Stimulated activated CD8-positive, alpha-beta memory T cell treated with anti-CD3 and anti-CD28 coated beads, Interleukin-7, amount 100 ng/mL, for 4 hours (primary cell): Measurements from ENCODE around the gene STK10.

Experiments used
- DNase-seq, 2 donors: peaks; one replicate each; pipeline ENCODE4 v3.0.0-alpha.2; 2020; ENCODE audit warnings: low read depth in 2 of 2

Gene STK10

GRCh38 chr5:172189693-172190296 is 1.8 kb upstream of the STK10 start:
- DNase-seq, result no peak

GRCh38 chr5:172188893-172189692 is 1.1 kb upstream of the STK10 start:
- no peak for DNase-seq

GRCh38 chr5:172187118-172188032 is 649 bp downstream of the STK10 start:
- DNase-seq, result peak; percentile 55 to 62

DNA sequence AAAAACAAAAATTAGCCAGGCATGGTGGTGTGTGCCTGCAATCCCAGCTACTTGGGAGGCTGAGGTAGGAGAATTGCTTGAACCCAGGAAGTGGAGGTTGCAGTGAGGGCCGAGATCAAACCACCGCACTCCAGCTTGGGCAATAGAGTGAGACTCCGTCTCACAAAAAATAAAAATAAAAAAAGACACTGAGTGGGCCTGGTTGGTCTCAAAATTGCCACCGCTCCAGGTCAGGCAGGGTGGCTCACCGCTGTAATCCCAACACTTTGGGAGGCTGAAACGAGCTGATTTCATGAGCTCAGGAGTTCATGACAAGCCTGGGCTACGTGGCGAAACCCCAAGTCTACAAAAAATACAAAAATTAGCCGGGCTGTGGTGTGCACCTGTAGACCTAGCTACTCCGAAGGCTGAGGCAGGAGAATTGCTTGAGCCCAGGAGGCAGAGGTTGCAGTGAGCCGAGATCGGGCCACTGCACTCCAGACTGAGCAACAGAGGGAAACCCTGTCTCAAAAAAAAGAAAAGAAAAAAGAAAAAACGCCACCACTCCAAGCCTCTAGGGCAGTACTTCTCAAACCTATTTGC is 1.8 kb downstream of the STK10 start:
- DNase-seq, result no peak

GRCh38 chr5:172185096-172185461 is 2.9 kb downstream of the STK10 start:
- DNase-seq, result no peak

GRCh38 chr5:172183881-172184280 is 4.1 kb downstream of the STK10 start:
- DNase-seq, result no peak

DNA sequence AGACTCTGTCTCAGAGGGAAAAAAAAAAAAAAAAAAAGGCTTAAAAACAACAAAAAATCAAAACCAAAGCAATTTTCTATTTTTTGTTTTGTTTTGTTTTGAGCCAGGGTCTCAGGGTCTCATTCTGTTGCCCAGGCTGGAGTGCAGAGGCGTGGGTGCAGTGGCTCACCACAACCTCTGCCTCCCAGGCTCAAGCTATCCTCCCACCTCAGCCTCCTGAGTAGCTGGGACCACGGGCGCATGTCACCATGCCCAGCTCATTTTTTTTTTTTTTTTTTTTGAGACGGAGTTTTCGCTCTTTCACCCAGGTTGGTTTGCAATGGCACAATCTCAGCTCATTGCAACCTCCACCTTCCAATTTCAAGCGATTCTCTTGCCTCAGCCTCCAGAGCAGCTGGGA is 5.7 kb downstream of the STK10 start:
- no peak for DNase-seq

GRCh38 chr5:172180936-172181335 is 7.1 kb downstream of the STK10 start:
- no peak for DNase-seq

DNA sequence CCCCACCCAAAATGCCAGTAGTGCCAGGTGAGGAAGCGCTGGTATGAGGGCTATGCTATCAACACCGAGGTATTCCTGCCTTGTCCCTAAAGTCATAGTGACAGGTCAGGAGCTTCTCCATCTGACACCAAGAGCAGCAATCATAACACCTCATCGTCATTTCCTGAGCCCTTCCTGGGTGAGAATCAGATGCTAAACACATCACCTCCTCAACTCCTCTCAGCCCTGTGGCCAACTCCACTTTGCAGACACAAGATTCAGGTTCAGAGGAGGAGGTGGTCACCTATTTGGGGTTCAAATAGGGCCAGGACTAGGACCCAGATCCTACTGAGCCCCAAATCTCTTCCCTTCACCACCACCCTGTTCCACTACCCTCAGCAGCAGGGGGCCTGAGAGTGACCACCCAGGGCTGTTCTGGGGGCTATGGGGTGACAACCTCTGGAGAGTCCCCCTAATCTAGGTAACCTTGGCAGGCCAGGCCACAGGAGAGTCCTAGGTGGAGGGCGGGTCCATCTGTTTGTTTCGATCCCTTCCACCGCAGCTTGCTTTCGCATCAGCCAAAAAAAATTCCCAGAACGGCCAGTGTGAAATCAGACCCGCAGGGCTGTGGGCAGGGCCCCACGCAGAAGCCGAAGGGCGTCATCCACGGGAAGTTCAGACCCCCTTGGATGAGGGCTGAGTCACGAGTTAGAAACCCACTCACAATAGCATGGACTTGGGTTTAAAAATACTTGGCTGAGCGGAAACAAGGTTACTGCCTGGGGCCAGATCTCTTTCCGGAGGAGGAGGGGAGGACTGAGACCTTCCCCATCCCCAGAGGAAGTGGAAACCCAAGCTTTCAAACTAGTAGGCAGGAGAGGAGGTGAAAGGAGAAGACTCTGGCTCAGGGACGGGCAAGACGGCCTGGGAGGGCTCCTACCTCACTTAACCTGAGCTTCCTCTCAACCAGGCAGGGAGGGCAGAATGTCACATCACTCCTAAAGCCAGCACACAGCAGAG is 8.7 kb downstream of the STK10 start:
- DNase-seq, result peak in 1 of 2 donors; percentile 24

- DNase-seq, result peak in 1 of 2 donors; percentile 31
Observed at GRCh38 chr5:172178301-172178987, 9.6 kb downstream of the STK10 start.

GRCh38 chr5:172177176-172177575 is 10.8 kb downstream of the STK10 start:
- DNase-seq, result no peak

- peak; percentile 86 to 88 for DNase-seq
Observed at GRCh38 chr5:172175263-172175719, 12.7 kb downstream of the STK10 start.

GRCh38 chr5:172173564-172174153 is 14.4 kb downstream of the STK10 start:
- peak; percentile 57 to 67 for DNase-seq

DNA sequence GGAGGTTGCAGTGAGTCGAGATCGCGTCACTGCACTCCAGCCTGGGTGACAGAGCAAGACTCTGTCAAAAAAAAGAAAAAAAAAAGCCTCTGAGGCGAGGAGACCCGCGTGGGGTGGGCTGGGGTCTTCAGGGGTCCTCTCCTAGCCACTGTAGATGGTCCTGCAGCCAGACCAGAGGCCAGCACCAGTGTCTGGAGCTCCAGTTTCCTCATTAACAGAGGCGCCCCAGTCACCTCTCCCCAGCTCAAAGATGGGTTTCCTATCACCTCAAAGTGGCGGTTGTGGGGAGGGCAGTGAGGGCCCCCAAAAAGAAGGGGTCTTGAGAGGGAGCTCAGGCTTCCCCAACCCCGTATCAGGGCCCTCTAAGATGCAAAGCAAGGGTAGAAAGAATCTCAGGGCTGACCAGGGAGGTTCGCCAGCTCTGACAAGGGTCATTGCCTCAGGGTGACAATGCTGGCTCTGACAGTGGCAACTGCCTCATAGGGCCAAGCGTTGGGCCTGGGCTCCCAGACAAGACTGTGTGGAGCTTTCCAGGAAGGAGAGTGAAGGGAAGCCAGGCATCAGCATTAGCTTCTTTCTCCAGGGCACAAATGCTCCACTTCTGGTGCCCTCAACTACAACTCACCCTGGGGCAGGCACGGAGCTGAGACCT is 15.0 kb downstream of the STK10 start:
- DNase-seq, result no peak

GRCh38 chr5:172171118-172171517 is 16.9 kb downstream of the STK10 start:
- DNase-seq, result no peak

GRCh38 chr5:172170251-172170701 is 17.7 kb downstream of the STK10 start:
- DNase-seq, result no peak

DNA sequence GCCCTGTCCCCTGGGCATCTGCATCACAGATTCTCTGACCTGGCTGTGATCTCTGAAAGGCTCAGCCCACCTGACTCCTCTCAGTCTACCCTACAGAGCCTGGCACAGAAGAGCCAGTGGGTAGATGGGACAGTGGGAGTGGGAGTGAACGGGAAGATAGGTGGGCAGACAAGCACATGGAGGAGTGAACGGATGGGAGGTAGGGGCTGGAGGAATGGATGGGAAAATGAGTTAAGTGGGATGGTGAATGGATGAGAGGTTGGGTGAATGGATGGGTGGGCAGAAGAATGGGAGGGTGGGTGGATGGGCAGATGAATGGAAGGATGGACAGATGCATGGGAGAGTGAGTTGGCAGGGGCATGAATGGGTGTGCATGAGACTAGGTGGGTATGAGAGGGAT is 18.8 kb downstream of the STK10 start:
- no peak for DNase-seq

- no peak for DNase-seq
Observed at GRCh38 chr5:172168311-172168710, 19.7 kb downstream of the STK10 start.

- no peak for DNase-seq
Observed at GRCh38 chr5:172167895-172168294, 20.1 kb downstream of the STK10 start.
